HG03103 (cell line): ENCODE data around the gene HOTAIR.

Experiments used
- ATAC-seq: cut with Tn5 transposase; IDR thresholded peaks from one replicate; pipeline ENCODE4 v1.9.1; 2021; ENCODE audit warnings: low read depth; ENCODE audit not compliant: unreplicated experiment

Gene HOTAIR

GRCh38 chr12:53963434-53964314, 11.1 kb downstream of the HOTAIR start:
- no peak for ATAC-seq

- ATAC-seq: no peak
Measured at GRCh38 chr12:53963005-53963404, 11.7 kb downstream of the HOTAIR start.

GRCh38 chr12:53961025-53961761, 13.6 kb downstream of the HOTAIR start:
- no peak for ATAC-seq

- no peak for ATAC-seq
Measured at GRCh38 chr12:53960187-53961024, 14.3 kb downstream of the HOTAIR start.

- no peak for ATAC-seq
Measured at GRCh38 chr12:53959314-53959713, 15.4 kb downstream of the HOTAIR start.

GRCh38 chr12:53958128-53958527, 16.6 kb downstream of the HOTAIR start:
- ATAC-seq: no peak

GRCh38 chr12:53956914-53957536, 17.7 kb downstream of the HOTAIR start:
- ATAC-seq: no peak

- no peak for ATAC-seq
Measured at GRCh38 chr12:53956251-53956887, 18.4 kb downstream of the HOTAIR start.

- ATAC-seq: no peak
Measured at GRCh38 chr12:53955776-53956250, 18.9 kb downstream of the HOTAIR start.

GRCh38 chr12:53955036-53955775, 19.5 kb downstream of the HOTAIR start:
- ATAC-seq: no peak

GRCh38 chr12:53954694-53955035, 20.1 kb downstream of the HOTAIR start, which contains the start of gene HOXC12:
TSS of gene HOXC12 (plus strand) at chr12:53954903. CDS start at chr12:53954930, 27 bp downstream.
- no peak for ATAC-seq

- no peak for ATAC-seq
Measured at GRCh38 chr12:53953831-53954693, 20.7 kb downstream of the HOTAIR start.

GRCh38 chr12:53952871-53953734, 21.7 kb downstream of the HOTAIR start:
- no peak for ATAC-seq

GRCh38 chr12:53952335-53952694, 22.4 kb downstream of the HOTAIR start:
- no peak for ATAC-seq

GRCh38 chr12:53951577-53952334, 23.0 kb downstream of the HOTAIR start:
- no peak for ATAC-seq

GRCh38 chr12:53950789-53951576, 23.8 kb downstream of the HOTAIR start:
- ATAC-seq: no peak
